HepG2 (cell line): Measurements from ENCODE around the gene GIMAP8. TPM values are rescaled to one million over a fixed set of nuclear protein-coding genes. Genes with fewer than 3 reads are reported as not detected.

Source experiments
- ATAC-seq: fragments of 200-7000 bp; cut with Tn5 transposase; 3 replicates; pipeline ENCODE4 v1.9.1; 2020; ENCODE audit warnings: mild to moderate bottlenecking, moderate library complexity
- BruUV-seq: library from RNA; stranded (reverse); fragments of 400-500 nt; replicated peaks from 2 replicates; lab custom pipeline; 2021; lab: Mats Ljungman, UMichigan
- CTCF ChIA-PET: fragments of 300-600 bp; formaldehyde crosslinking; extraction: SDS; loops from one replicate; lab custom pipeline; 2021; ENCODE audit warnings: low total read pairs, inconsistent platforms, low intra/inter-chr PET ratio; lab: Yijun Ruan, JAX
- POLR2A ChIA-PET: fragments of 350-600 bp; sonication (Branson Sonifier 250); formaldehyde crosslinking; loops from one replicate; lab custom pipeline; 2020; ENCODE audit warnings: antibody characterized with exemption, inconsistent platforms; lab: Yijun Ruan, JAX
- DNase-seq: peaks from one replicate; pipeline ENCODE4 v3.0.0-alpha.2; 2015; ENCODE audit warnings: low spot score
- FAIRE-seq: peaks from 3 replicates; lab custom pipeline; 2011; peaks lifted over from hg19 to GRCh38; lab: Jason Lieb, UNC
- H2AFZ ChIP-seq: one replicate; pipeline ENCODE4 v1.6.1; 2011; ENCODE audit warnings: low read length, inconsistent platforms
- H3K27ac ChIP-seq: fragments of 300-600 bp; 3 replicates; pipeline ENCODE4 v1.8.0; 2011; ENCODE audit warnings: mixed run types, mild to moderate bottlenecking, mixed read lengths, low read length, inconsistent platforms; ENCODE audit not compliant: insufficient read depth; ENCODE audit errors: extremely low read length
- H3K27me3 ChIP-seq, 2 experiments: fragments of 200-600 bp in 1 of 2; 2 replicates in 1 of 2; 3 replicates in 1 of 2; pipeline versions ENCODE4 v1.6.0 to v1.8.0; 2011; ENCODE audit warnings: low read length in 2 of 2, mild to moderate bottlenecking in 2 of 2, moderate library complexity in 2 of 2, inconsistent platforms in 1 of 2; ENCODE audit not compliant: insufficient read depth in 2 of 2, control insufficient read depth in 1 of 2
- H3K36me3 ChIP-seq, 2 experiments: fragments of 200-600 bp in 1 of 2; replicated peaks in 1 of 2; 2 replicates in 1 of 2; 3 replicates in 1 of 2; pipeline versions ENCODE4 v1.5.1 to v1.8.0; 2011; ENCODE audit warnings: low read length in 2 of 2, inconsistent platforms in 1 of 2; ENCODE audit not compliant: insufficient read depth in 2 of 2, control insufficient read depth in 1 of 2
- H3K4me1 ChIP-seq: 2 replicates; pipeline ENCODE4 v1.5.1; 2012; ENCODE audit warnings: low read length, inconsistent platforms; ENCODE audit not compliant: insufficient read depth
- H3K4me2 ChIP-seq: 2 replicates; pipeline ENCODE4 v1.6.0; 2011; ENCODE audit warnings: low read depth, low read length, inconsistent platforms
- H3K4me3 ChIP-seq, 3 experiments: fragments of 200-600 bp in 1 of 3; sonication (generic), shearing (Covaris generic) in 1 of 3; replicated peaks in 1 of 3; 2 replicates each; pipeline ENCODE4 v1.5.1; 2011 to 2016; ENCODE audit warnings: low read length in 3 of 3, inconsistent platforms in 2 of 3, low read depth in 2 of 3, mild to moderate bottlenecking in 2 of 3, control low read depth in 1 of 3, mixed read lengths in 1 of 3; ENCODE audit not compliant: insufficient read depth in 1 of 3
- H3K79me2 ChIP-seq: one replicate; pipeline ENCODE4 v1.6.1; 2011; ENCODE audit warnings: low read length, inconsistent platforms; ENCODE audit not compliant: insufficient read depth
- H3K9ac ChIP-seq: 2 replicates; pipeline ENCODE4 v1.6.0; 2011; ENCODE audit warnings: mild to moderate bottlenecking, low read depth, low read length, inconsistent platforms; ENCODE audit not compliant: insufficient read depth
- H3K9me3 ChIP-seq: 2 replicates; pipeline ENCODE4 v1.5.1; 2012; ENCODE audit warnings: mild to moderate bottlenecking, low read length
- H4K20me1 ChIP-seq: 2 replicates; pipeline ENCODE4 v1.6.0; 2011; ENCODE audit warnings: inconsistent platforms, mild to moderate bottlenecking, low read length, moderate library complexity; ENCODE audit not compliant: insufficient read depth
- GABPB1 ChIP-seq: IDR thresholded peaks from 2 replicates; pipeline ENCODE4 v1.6.1; 2016; ENCODE audit warnings: mild to moderate bottlenecking, missing genetic modification reagents, moderate library complexity, missing compliant biosample characterization
- HDAC1 ChIP-seq: sonication (generic); formaldehyde crosslinking; IDR thresholded peaks from 2 replicates; pipeline ENCODE4 v1.5.1; 2020; ENCODE audit warnings: mild to moderate bottlenecking, missing genetic modification reagents
- MAX ChIP-seq: IDR thresholded peaks from 2 replicates; pipeline ENCODE4 v1.6.1; 2012; ENCODE audit warnings: inconsistent platforms
- POLR2G ChIP-seq: fragments of 200-400 bp; formaldehyde crosslinking; IDR thresholded peaks from 2 replicates; pipeline ENCODE4 v1.6.1; 2018; ENCODE audit warnings: mild to moderate bottlenecking, low read depth, low read length, moderate library complexity
- RFXAP ChIP-seq: sonication (generic); formaldehyde crosslinking; IDR thresholded peaks from 2 replicates; pipeline ENCODE4 v1.4.0; 2020; ENCODE audit warnings: missing genetic modification reagents, borderline replicate concordance
- ZFP37 ChIP-seq: sonication (generic); formaldehyde crosslinking; IDR thresholded peaks from 2 replicates; pipeline ENCODE4 v1.4.0; 2020; ENCODE audit warnings: missing genetic modification reagents, borderline replicate concordance
- ZNF460 ChIP-seq: sonication (generic); formaldehyde crosslinking; IDR thresholded peaks from 2 replicates; pipeline ENCODE4 v1.5.1; 2020; ENCODE audit warnings: missing genetic modification reagents, mild to moderate bottlenecking, borderline replicate concordance
- ZNF629 ChIP-seq: sonication (generic); formaldehyde crosslinking; conservative IDR thresholded peaks from 2 replicates; pipeline ENCODE4 v1.5.0; 2020; ENCODE audit warnings: missing genetic modification reagents
- WGBS: methylation state at CpG from one replicate; pipeline ENCODE4 v1.1.6; 2017; ENCODE audit warnings: low lambda C conversion rate; 5-methylcytosine and 5-hydroxymethylcytosine counted together
- in situ Hi-C: cut with HindIII; loops from 2 replicates; pipeline ENCODE4 v1.10.0; 2017; ENCODE audit warnings: low pct_unique_long_range_greater_than_20kb; ENCODE audit not compliant: extremely low pct_ligation_motif_present
- intact Hi-C: fragments of 100-400 bp; cut with micrococcal nuclease; formaldehyde crosslinking; loops from one replicate; pipeline ENCODE4 v1.10.0; 2022; ENCODE audit not compliant: unreplicated experiment
- polyA plus RNA-seq, 8 experiments: library from polyadenylated mRNA; depleted of rRNA in 3 of 8; stranded (reverse) in 7 of 8; unstranded in 1 of 8; fragments of >200 nt; fragmentation: Illumina TruSeq in 4 of 8; extraction: Trizol in 4 of 8; gene quantifications; 2 replicates each; pipeline versions ENCODE4 v1.2.1 to v1.2.3, GENCODE V29; 2011 to 2016; ENCODE audit warnings: low read depth in 4 of 8, missing spikeins in 1 of 8, mixed read lengths in 1 of 8; ENCODE audit not compliant: insufficient read depth in 1 of 8
- total RNA-seq, 5 experiments: library from RNA; depleted of rRNA; stranded (reverse); fragments of >200 nt; fragmentation: Illumina TruSeq; extraction: Trizol; gene quantifications; 2 replicates each; pipeline ENCODE4 v1.2.3, GENCODE V29; 2016; ENCODE audit warnings: low read depth in 1 of 5

GIMAP8 gene
- total and polyA plus RNA-seq, 2 of the 13 experiments (the other 11 are each of a cell fraction or from before 2014, with no cell fraction given), result not detected

- in situ Hi-C loops, result no loop called here
- Histone ChIP-seq H3K79me2 (no peaks in the 10 kb centered on the region), H3K9ac (no peak overlapping the region), H3K27ac (no peak overlapping the region), H3K27me3 (no peaks in the 10 kb centered on the region), H3K4me2 (no peak overlapping the region)
- ChIA-PET CTCF (no interaction called here), POLR2A (interaction anchor here (1.5 kb wide), 1 partner anchor 40 kb away, joined by 9 read pairs; the partner anchor contains the start of gene REPIN1)
- no peak for FAIRE-seq
- 94% methylated on average over 15 of the region's 22 CpGs for WGBS
- intact Hi-C loops, result no loop called here
- TF ChIP-seq ZNF629 (CRISPR knock-in tag), result peak; percentile 77
- no peak for TF ChIP-seq RFXAP (CRISPR knock-in tag)
- TF ChIP-seq, all 625 proteins: peak for 1
- peaks cover 41% of the 10 kb centered on the region for H3K4me1 ChIP-seq
- DNase-seq, result no peak
- no peaks in the 10 kb centered on the region for H3K9me3 ChIP-seq
- no peak for ATAC-seq
- no peaks in the 10 kb centered on the region for H4K20me1 ChIP-seq
- no peaks in the 10 kb centered on the region for H3K36me3 ChIP-seq
- no peak overlapping the region for H2AFZ ChIP-seq
- H3K4me3 ChIP-seq, result no peak overlapping the region
- BruUV-seq, result no TSS peak
These were observed 41.8 kb upstream of the GIMAP8 start for GRCh38 chr7:150408393-150409299.

- ChIA-PET CTCF (no interaction called here), POLR2A (interaction anchor here (1.4 to 1.5 kb wide), 2 partner anchors 39 to 41 kb away, joined by 3 to 9 read pairs; partner anchors contain the start of gene REPIN1)
- no peaks in the 10 kb centered on the region for H3K36me3 ChIP-seq
- 91% methylated on average over 7 of the region's 10 CpGs for WGBS
- no peak overlapping the region for H3K4me2 ChIP-seq
- intact Hi-C loops (no loop called here), in situ Hi-C loops (no loop called here)
- H3K9me3 ChIP-seq, result no peaks in the 10 kb centered on the region
- peaks cover 41% of the 10 kb centered on the region for H3K4me1 ChIP-seq
- ATAC-seq (no peak), DNase-seq (no peak), FAIRE-seq (no peak)
- H4K20me1 ChIP-seq, result no peaks in the 10 kb centered on the region
- no peak overlapping the region for H2AFZ ChIP-seq
- TF ChIP-seq ZFP37 (no peak), MAX (no peak), GABPB1 (CRISPR knock-in tag) (no peak), ZNF460 (no peak), HDAC1 (CRISPR knock-in tag) (no peak), POLR2G (no peak)
- no peak overlapping the region for H3K9ac ChIP-seq
- no peaks in the 10 kb centered on the region for H3K79me2 ChIP-seq
- no peak overlapping the region for H3K4me3 ChIP-seq
- no TSS peak for BruUV-seq
- no peak overlapping the region for H3K27ac ChIP-seq
- no peaks in the 10 kb centered on the region for H3K27me3 ChIP-seq
These were observed 41.0 kb upstream of the GIMAP8 start for GRCh38 chr7:150409300-150410030.
